Colonic mucosa (tissue), 4 donors: ENCODE data around the gene PAOX. TPM values are rescaled to one million over a fixed set of nuclear protein-coding genes. Genes with fewer than 3 reads are reported as not detected.

ENCODE experiments used
- DNase-seq: peaks from one replicate; pipeline ENCODE4 v3.0.0-alpha.2; 2020
- H3K27ac ChIP-seq: fragments of 200-600 bp; one replicate; pipeline ENCODE4 v1.8.0; 2021
- H3K27me3 ChIP-seq: fragments of 200-600 bp; one replicate; pipeline ENCODE4 v1.8.0; 2021
- H3K36me3 ChIP-seq: fragments of 200-600 bp; one replicate; pipeline ENCODE4 v1.8.0; 2021
- H3K4me1 ChIP-seq: fragments of 200-600 bp; one replicate; pipeline ENCODE4 v1.8.0; 2021; ENCODE audit warnings: mild to moderate bottlenecking
- H3K4me3 ChIP-seq: fragments of 200-600 bp; one replicate; pipeline ENCODE4 v1.8.0; 2021
- H3K9ac ChIP-seq, 2 donors: one replicate each; pipeline ENCODE4 v1.7.0; 2013; ENCODE audit warnings: control low read depth in 2 of 2, low read depth in 2 of 2, low read length in 2 of 2
- H3K9me3 ChIP-seq: fragments of 200-600 bp; one replicate; pipeline ENCODE4 v1.8.0; 2021
- CTCF ChIP-seq: fragments of 200-600 bp; IDR thresholded peaks from one replicate; pipeline ENCODE4 v1.8.0; 2022; ENCODE audit warnings: antibody characterized with exemption, mild to moderate bottlenecking
- intact Hi-C: fragments of 100-400 bp; cut with DNase I; formaldehyde crosslinking; loops from one replicate; pipeline ENCODE4 v1.14.1; 2022
- total RNA-seq, 2 donors: library from RNA; stranded (reverse); fragmentation: NEBNext Ultra II Directional in 1 of 2; extraction: Animal tissue kit (Norgen Biotek cat#: 25700) in 1 of 2; gene quantifications; one replicate each; pipeline ENCODE4 v1.2.1, GENCODE V29; 2021
- donor health status: healthy.
- donor health status: DM: no; HTN: no; CAD: no.
- donor health status: DM: no; HTN: no; CAD: no.

The PAOX gene
- total RNA-seq, 2 donors from 2014 or later = 3.5 to 5.8 TPM

- H3K9me3 ChIP-seq = no peaks in the 10 kb centered on the region
- no peak for DNase-seq
- no peak overlapping the region for H3K4me3 ChIP-seq
- intact Hi-C loops = no loop called here
- no peaks in the 10 kb centered on the region for H3K27me3 ChIP-seq
- peaks cover 12% of the 10 kb centered on the region for H3K36me3 ChIP-seq
- TF ChIP-seq CTCF = no peak
- H3K9ac ChIP-seq = no peak overlapping the region
- peaks cover 8% of the 10 kb centered on the region for H3K4me1 ChIP-seq
- no peak overlapping the region for H3K27ac ChIP-seq
Measured at GRCh38 chr10:133396035-133396624, 17.1 kb downstream of the PAOX start.

DNA sequence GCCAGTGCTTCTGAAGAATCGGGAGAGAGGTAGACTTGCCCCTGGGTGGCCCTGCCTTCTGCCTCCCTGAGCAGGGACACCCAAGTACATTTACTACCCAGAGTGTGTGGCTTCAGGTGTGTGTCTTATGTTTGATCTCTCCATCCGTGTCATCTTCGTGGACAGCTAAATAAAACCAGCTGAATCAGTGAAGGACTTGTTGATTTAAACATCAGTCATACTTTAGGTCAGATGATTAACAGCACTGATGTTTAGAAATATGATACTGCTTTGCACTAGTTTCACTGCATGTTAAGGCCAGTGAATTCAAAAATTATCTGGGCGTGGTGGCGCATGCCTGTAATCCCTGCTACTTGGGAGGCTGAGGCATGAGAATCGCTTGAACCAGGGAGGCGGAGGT lies 18.9 kb downstream of the PAOX start:
- H3K4me3 ChIP-seq = no peak overlapping the region
- no peak overlapping the region for H3K9ac ChIP-seq
- no peak for DNase-seq
- H3K27ac ChIP-seq = no peak overlapping the region
- H3K27me3 ChIP-seq = no peaks in the 10 kb centered on the region
- TF ChIP-seq CTCF = no peak
- peaks cover 12% of the 10 kb centered on the region for H3K36me3 ChIP-seq
- H3K9me3 ChIP-seq = no peaks in the 10 kb centered on the region
- H3K4me1 ChIP-seq = peaks cover 8% of the 10 kb centered on the region
- intact Hi-C loops = no loop called here

- Histone ChIP-seq H3K9me3 (no peaks in the 10 kb centered on the region), H3K4me3 (no peak overlapping the region), H3K9ac (no peak overlapping the region), H3K36me3 (peaks cover 12% of the 10 kb centered on the region), H3K4me1 (peaks cover 8% of the 10 kb centered on the region), H3K27ac (no peak overlapping the region), H3K27me3 (no peaks in the 10 kb centered on the region)
- TF ChIP-seq CTCF = no peak
- intact Hi-C loops = no loop called here
- no peak for DNase-seq
Measured at GRCh38 chr10:133399123-133399601, 20.1 kb downstream of the PAOX start.

DNA sequence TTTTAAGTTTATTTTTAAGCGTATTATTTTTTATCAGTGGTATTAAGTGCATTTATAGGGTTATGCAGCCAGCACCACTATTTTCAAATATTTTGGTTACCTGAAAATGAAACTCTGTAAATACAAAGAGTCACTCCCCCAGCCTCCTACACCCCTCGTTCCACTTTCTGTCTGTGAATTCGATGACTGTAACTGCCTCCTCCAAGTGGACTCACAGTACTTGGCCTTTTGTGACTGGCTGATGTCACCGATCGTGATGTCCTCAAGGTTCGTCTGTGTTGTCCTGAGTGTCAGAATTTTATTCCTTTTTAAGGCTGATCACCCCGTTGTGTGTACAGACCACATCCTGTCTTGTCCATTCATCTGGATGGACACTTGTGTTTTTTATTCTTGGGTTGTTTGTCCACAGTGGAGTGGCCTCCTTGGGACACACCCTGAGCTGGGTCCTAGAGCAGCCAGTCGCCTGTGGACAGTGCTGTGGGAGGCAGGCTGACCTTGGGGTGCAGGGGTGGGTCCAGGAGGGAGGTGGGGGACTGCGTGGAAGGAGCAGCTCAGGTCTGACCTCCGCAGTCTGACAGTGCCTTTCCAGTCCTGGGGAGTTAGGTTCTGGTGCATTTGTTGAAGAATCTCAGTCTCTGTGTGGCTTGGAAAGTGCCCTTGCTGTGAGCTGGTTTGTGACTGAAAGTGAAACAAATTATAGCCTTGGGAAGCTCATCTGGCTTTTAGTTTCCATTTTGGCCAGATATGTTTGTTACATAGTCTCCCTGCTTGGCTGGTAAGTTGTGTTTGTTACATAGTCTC lies 21.8 kb downstream of the PAOX start:
- TF ChIP-seq CTCF = no peak
- H3K4me3 ChIP-seq = no peak overlapping the region
- peak overlapping the region; percentile 44 for H3K27ac ChIP-seq
- no peaks in the 10 kb centered on the region for H3K9me3 ChIP-seq
- intact Hi-C loops = no loop called here
- no peaks in the 10 kb centered on the region for H3K27me3 ChIP-seq
- no peaks in the 10 kb centered on the region for H3K4me1 ChIP-seq
- no peak for DNase-seq
- H3K36me3 ChIP-seq = peaks cover 12% of the 10 kb centered on the region
- no peak overlapping the region for H3K9ac ChIP-seq

- H3K27me3 ChIP-seq = no peaks in the 10 kb centered on the region
- DNase-seq = no peak
- peak overlapping the region; percentile 44 for H3K27ac ChIP-seq
- intact Hi-C loops = no loop called here
- no peaks in the 10 kb centered on the region for H3K9me3 ChIP-seq
- TF ChIP-seq CTCF = no peak
- peaks cover 12% of the 10 kb centered on the region for H3K36me3 ChIP-seq
- H3K4me1 ChIP-seq = no peaks in the 10 kb centered on the region
- no peak overlapping the region for H3K4me3 ChIP-seq
- H3K9ac ChIP-seq = peak overlapping the region in 1 of 2 donors; percentile 8
Measured at GRCh38 chr10:133401500-133401899, 22.4 kb downstream of the PAOX start.
